Measurements from ENCODE around the gene PRKACA.

The PRKACA gene
- total RNA-seq: 16.1 reads per million, percentile 42 among the genes with 10 or more reads in this experiment

DNA sequence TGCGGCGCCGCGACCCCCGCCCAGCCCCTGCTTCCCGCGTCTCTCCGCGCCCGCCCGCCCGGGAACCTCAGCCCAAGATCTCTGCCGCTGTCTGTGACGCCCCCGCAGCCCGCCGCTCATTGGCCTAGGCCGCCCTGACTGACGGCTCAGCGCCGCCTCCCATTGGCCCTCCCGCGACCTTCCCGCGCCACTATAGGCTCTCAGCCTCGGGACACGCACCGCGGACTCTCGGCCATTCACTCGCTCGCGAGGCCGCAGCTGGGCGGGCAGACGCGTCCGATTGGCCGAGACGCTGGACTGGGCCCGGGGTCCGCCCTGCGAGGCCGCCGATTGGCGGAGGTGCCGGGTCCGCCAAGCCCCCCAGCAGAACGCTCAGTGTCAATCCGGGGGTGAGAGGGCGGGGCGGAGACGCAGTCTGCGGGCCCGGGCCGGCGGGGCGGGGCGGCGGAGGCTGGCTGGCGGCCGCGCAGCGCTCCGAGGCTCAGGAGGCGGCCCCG is at the start of gene PRKACA:
TSS of gene PRKACA (minus strand) at position 95 of the 497 bp plus-strand sequence. CDS start 215 bp downstream, outside the sequence.
- peak; percentile 98 for DNase-seq

- no peak for DNase-seq
Observed at GRCh38 chr19:14166999-14167575, 49.5 kb upstream of the PRKACA start.

GRCh38 chr19:14165990-14166830 is 48.6 kb upstream of the PRKACA start:
- no peak for DNase-seq

DNA sequence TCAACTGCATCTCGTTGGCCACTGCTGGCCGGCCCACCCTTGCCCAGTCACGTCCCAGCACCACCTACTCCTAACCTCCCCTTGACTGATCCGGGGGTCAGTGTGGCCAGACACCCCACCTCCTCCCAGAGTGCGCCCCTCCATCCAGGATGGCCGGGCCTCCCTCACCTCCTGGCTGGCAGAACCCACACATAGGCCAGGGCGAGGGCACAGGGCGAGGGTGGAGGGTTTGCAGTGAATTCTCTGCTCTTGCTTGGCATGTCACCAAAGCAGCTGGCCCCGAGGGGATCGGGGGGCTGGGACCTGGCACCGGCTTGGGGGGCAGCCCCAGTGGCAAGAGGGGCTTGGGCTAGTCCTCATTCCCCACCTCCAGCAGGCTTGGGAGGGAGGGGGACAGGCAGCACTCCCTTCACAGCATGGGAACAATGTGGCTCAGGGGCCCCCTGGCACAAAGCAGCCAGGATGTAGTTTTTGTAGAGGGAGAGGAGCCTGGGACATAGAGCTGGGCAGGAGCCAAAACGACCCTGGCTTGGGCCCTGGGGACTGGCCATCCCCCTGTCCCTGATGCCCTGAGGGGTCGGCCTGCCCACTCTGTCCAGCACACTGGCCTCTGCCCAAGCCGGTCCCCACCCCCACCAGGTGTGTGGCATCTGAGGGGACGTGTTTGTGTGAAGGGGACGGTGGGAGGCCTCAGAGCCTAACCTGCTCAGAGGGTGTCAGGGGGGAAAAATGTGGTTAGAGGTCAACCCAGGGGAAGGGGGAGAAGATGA is 47.3 kb upstream of the PRKACA start:
- no peak for DNase-seq

- no peak for DNase-seq
Observed at GRCh38 chr19:14164082-14164481, 46.5 kb upstream of the PRKACA start.

GRCh38 chr19:14162871-14163297 is 45.3 kb upstream of the PRKACA start:
- no peak for DNase-seq

- no peak for DNase-seq
Observed at GRCh38 chr19:14161305-14161704, 43.7 kb upstream of the PRKACA start.

- DNase-seq: no peak
Observed at GRCh38 chr19:14160017-14160703, 42.6 kb upstream of the PRKACA start.

- no peak for DNase-seq
Observed at GRCh38 chr19:14159059-14159458, 41.5 kb upstream of the PRKACA start.

- no peak for DNase-seq
Observed at GRCh38 chr19:14158276-14159023, 40.9 kb upstream of the PRKACA start.

GRCh38 chr19:14156971-14157717 is 39.6 kb upstream of the PRKACA start:
- DNase-seq: no peak

GRCh38 chr19:14156122-14156521 is 38.6 kb upstream of the PRKACA start:
- no peak for DNase-seq

DNA sequence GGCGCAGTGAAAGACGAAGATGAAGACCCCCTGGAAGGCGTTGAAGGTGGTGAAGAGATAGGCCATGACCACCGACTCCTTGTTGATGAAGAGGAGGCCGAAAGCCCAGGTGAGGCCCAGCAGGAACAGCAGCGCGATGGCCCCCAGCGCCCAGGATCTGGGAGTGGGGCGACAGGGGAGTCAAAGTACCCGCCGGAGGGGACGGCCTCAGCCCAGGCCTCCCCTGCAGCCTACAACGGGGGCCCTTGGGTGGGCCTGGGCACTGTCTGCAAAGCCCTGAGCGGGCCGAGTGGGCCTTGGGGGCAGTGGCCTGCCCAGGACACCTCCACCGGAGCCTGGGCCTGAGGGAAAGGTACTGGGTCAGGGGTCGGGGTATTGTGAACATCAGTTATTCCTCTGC is 37.8 kb upstream of the PRKACA start:
- no peak for DNase-seq

DNA sequence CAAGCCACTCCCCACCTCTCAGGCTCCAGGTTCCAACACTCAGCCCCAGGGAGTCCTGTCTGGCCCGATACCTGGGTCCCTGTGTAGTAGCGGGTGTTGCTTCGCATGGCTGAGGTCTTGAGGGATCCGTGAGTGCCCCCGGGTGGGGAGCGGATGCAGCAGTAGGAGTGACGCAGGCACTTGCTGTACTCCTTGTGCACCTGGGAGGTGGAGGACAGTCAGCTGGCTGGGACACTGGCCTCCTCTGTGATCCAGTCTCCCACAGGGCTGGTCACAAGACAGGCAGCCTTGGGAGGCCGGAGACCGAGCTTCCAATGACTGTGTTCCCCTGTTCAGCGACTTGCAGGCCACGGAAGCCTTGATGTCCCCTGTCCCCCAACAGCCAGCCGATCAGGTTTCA is 35.2 kb upstream of the PRKACA start:
- no peak for DNase-seq

DNA sequence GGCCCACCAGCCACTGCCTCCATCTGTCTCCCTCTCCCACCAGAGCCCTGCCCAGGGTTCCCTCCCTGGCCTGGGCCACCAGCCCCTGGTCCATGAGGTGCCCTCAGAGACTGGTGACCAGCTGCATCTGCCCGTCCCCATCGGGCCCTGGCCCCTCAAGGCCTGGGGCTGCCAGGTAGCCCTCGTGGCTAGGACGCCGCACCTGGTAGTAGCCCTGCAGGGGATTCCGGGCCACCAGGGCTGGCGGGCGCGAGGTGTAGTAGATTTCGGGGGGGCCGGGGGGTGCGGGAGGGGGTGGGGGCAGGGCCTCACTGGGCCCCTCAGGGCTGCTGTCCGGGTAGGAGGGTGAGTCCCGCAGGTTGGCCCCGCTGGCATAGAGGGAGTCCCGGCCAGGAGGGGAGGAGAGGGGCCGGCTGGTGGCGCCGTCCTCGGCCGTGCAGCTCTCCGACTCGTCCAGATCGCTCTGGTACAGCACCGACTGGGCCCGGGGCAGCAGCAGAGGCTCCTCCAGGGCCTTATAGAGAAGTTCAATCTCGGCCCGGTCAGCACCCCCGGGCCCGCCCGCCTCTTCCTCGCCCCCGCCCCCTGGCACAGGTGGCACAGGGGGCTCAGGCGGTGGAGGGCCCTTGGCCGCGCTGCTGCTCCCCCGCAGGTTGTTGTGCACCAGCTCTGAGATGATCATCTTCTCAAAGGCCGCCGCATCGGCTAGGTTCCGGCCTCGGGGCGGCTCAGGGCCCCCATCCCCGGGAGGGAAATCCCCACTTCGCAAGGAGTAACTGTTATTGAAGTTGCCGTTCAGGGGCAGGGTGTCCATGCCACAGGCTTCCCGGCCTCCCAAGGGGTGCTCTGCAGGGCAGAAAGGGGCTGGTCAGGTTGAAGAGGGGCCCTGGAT is 33.5 kb upstream of the PRKACA start:
- DNase-seq: no peak

DNA sequence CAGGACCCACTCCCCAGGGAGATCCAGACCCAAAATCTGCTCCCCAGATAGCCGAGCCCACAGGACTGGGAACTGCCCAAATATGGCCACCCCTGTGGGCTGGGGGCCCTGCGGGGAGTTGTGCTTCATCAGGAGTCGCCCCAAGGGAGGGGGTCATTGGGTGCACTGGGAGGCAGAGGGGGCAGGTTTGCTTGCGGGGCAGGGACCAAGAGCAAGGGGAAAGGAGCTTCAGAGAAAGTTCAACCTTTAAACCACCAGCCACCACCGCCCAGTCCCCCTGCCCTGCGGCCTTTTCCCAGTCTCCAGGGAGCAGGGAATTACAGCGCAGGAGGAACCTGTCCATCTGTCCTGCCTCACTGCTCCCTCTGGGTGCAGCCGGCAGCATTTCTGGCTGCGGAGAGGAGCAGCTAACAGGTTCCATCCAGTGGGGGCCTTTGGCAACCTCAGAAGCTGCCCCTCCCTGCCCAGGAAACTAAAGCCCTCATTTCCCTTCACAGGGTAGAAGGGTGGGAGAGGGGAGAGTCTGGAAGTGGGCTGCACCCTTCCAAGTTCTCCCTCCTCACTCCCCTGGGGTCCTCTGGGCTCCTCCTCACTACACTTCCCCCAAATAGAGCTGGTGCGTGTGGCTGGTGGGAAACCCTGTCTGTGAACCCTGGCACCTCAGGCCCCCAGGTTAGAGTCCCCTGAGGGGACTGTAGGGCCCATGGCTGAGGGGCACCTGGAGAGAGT is 32.6 kb upstream of the PRKACA start:
- DNase-seq: no peak

- DNase-seq: peak; percentile 34
Observed at GRCh38 chr19:14149509-14149994, 32.0 kb upstream of the PRKACA start.

- DNase-seq: no peak
Observed at GRCh38 chr19:14148751-14149410, 31.3 kb upstream of the PRKACA start.
